Pancreas (tissue), 10 donors: ENCODE data around the gene B3GALT4. TPM values are rescaled to one million over a fixed set of nuclear protein-coding genes. Genes with fewer than 3 reads are reported as not detected.
A peak's percentile ranks its signal among the peaks of the same experiment; 100 is the strongest.

Experiments
- ATAC-seq, 4 donors: fragments of 200-7000 bp; cut with Tn5 transposase; one replicate each; pipeline versions ENCODE4 v1.8.0 to v1.9.1; 2020; ENCODE audit warnings: mild to moderate bottlenecking in 4 of 4, moderate library complexity in 4 of 4
- DNase-seq, 6 donors: peaks; one replicate each; pipeline ENCODE4 v3.0.0-alpha.2; 2020
- FAIRE-seq: peaks from 2 replicates; lab custom pipeline; 2012; peaks lifted over from hg19 to GRCh38; lab: Jason Lieb, UNC
- H3K27ac ChIP-seq, 4 donors: fragments of 200-600 bp; sonication (generic); 1 replicate in 3 of 4; 2 replicates in 1 of 4; pipeline versions ENCODE4 v1.5.0 to v1.8.0; 2020
- H3K27me3 ChIP-seq, 4 donors: fragments of 200-600 bp; one replicate each; pipeline ENCODE4 v1.8.0; 2021
- H3K36me3 ChIP-seq, 3 donors: fragments of 200-600 bp; sonication (generic) in 1 of 3; one replicate each; pipeline versions ENCODE4 v1.5.0 to v1.8.0; 2020 to 2021
- H3K4me1 ChIP-seq, 3 donors: fragments of 200-600 bp; one replicate each; pipeline ENCODE4 v1.8.0; 2021
- H3K4me3 ChIP-seq, 4 donors: fragments of 200-600 bp; sonication (generic) in 2 of 4; one replicate each; pipeline versions ENCODE4 v1.5.0 to v1.8.0; 2020 to 2021
- H3K9me3 ChIP-seq, 4 donors: fragments of 200-600 bp; one replicate each; pipeline ENCODE4 v1.8.0; 2021
- CTCF ChIP-seq, 4 donors: fragments of 200-600 bp; sonication (generic) in 3 of 4; IDR thresholded peaks; one replicate each; pipeline versions ENCODE4 v1.5.0 to v1.8.0; 2021; ENCODE audit warnings: antibody characterized with exemption in 4 of 4
- whole genome bisulfite sequencing, 2 donors: extraction: QIAGEN DNeasy Blood & Tissue Kit; methylation state at CpG; one replicate each; pipeline ENCODE4 v1.1.7; 2013; 5-methylcytosine and 5-hydroxymethylcytosine counted together
- intact Hi-C, 3 donors: fragments of 100-400 bp; cut with DNase I; formaldehyde crosslinking; loops; one replicate each; pipeline versions ENCODE4 v1.11.1 to v1.14.2; 2022
- polyA plus RNA-seq, 2 donors: library from polyadenylated mRNA; stranded (reverse); fragments of 200-250 nt; gene quantifications; one replicate each; pipeline ENCODE4 v1.2.3, GENCODE V29; 2013
- total RNA-seq, 6 donors: library from RNA; stranded (reverse); fragmentation: NEBNext Ultra II Directional in 4 of 6; extraction: Animal tissue kit (Norgen Biotek cat#: 25700) in 4 of 6; gene quantifications; one replicate each; pipeline versions ENCODE4 v1.2.1 to v1.2.4, GENCODE V29; 2021 to 2023
- donor health status: healthy with polysubstance abuse.
- donor health status: DM: no; HTN: no; CAD: no; lungs with moderate emphysema.
- donor health status: DM: no; HTN: no; CAD: no.
- donor health status: control.
- donor health status: control.
- donor health status: Bipolar disorder and iron deficiency.
- donor health status: DM: yes; HTN: yes; CAD: no.
- donor health status: DM: no; HTN: no; CAD: no.
- donor health status: DM: no; HTN: no; CAD: no.
- donor health status: DM: yes; HTN: yes; CAD: no.

The B3GALT4 gene
- total and polyA plus RNA-seq, 8 donors = 2.1 to 8.7 (median 2.9) TPM

- intact Hi-C loops = no loop called here
- ATAC-seq (peak; percentile 75 to 80 (median 78)), FAIRE-seq (peak; percentile 98), DNase-seq (peak; percentile 96 to 99 (median 98))
- WGBS, 2 donors = 1% methylated on average over 41 to 44 of the region's 44 CpGs
- H3K27me3 ChIP-seq = no peaks in the 10 kb centered on the region
- H3K4me3 ChIP-seq = peak within 1 kb of the TSS; percentile 1 to 53 (median 25)
- H3K4me1 ChIP-seq = peaks cover 0 to 44% (median 18%) of the 10 kb centered on the region in 3 donors
- H3K27ac ChIP-seq = peak within 1 kb of the TSS; percentile 51 to 82 (median 66)
- TF ChIP-seq CTCF (IDR thresholded peaks at IDR 0.05) = no peak
- H3K36me3 ChIP-seq = peaks cover 0 to 19% (median 0%) of the 10 kb centered on the region in 3 donors
- H3K9me3 ChIP-seq = no peaks in the 10 kb centered on the region
Observed at GRCh38 chr6:33317669-33318425, 40.9 kb downstream of the B3GALT4 start, which contains the start of gene ZBTB22. ZBTB22 (minus strand) TSS chr6:33317744; CDS start chr6:33316916, 828 bp downstream.

DNA sequence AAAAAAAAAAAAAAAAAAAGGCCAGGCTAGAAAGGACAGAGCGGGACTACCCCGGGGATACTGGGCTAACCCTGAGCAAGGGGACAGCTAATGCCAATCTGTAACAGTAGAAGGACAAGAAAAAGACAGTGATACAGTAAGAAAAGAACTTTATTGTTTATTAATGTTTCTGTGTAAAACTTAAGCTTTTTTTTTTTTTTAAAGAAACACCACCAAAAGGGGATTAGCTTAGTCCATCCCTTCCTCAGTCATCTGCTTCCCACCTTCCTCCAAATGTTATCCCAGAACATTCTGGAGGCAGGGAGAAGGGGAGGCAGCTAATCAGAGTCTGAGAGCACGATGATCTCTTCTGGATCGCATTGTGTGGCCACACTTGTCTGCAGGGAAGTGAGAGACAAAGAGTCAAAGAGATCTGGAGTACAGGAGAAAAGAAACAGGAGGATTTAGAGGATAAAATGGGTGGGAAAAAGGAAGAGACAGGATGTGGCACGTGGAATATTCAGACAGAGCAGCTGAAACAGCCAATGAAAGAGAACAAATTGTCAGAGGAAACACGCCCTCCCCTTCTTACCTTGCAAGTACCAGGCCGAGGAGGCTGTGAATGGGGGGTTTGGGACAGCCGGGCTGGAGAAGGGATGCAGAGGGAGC is 41.6 kb downstream of the B3GALT4 start:
- intact Hi-C loops = no loop called here
- H3K27ac ChIP-seq = peak overlapping the region; percentile 51 to 82 (median 66)
- peak overlapping the region in 3 of 4 donors; percentile 1 to 53 (median 37) for H3K4me3 ChIP-seq
- no peaks in the 10 kb centered on the region for H3K27me3 ChIP-seq
- no peak for ATAC-seq
- TF ChIP-seq CTCF (IDR thresholded peaks at IDR 0.05) = no peak
- no peaks in the 10 kb centered on the region for H3K9me3 ChIP-seq
- no peak for FAIRE-seq
- WGBS, 2 donors = 59 to 62% methylated on average over 8 of the region's 8 CpGs
- peaks cover 0 to 19% (median 0%) of the 10 kb centered on the region in 3 donors for H3K36me3 ChIP-seq
- DNase-seq = peak in 2 of 6 donors; percentile 43 to 44
- H3K4me1 ChIP-seq = peaks cover 0 to 44% (median 18%) of the 10 kb centered on the region in 3 donors

DNA sequence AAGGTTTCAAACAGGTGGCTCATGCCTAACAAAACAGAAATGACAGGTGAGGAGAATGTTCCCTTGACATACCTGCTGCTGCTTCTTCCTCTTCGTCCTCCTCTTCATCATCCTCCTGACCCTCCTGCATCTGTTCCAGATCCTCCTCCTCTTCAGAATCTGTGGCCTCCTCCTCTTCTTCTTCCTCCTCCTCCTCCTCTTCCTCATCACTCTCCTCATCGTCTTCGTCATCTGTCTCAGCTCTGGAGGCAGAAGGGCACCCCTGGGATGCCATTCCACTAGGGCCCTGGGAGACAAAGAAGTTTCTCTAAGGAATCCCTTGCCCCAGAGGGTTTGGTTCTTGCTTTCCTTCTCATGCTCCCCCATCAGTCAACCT is 43.0 kb downstream of the B3GALT4 start:
- Histone ChIP-seq H3K4me1 (peaks cover 0 to 45% (median 14%) of the 10 kb centered on the region in 3 donors), H3K27me3 (no peaks in the 10 kb centered on the region), H3K36me3 (peaks cover 0 to 19% (median 0%) of the 10 kb centered on the region in 3 donors), H3K4me3 (no peak overlapping the region), H3K9me3 (no peaks in the 10 kb centered on the region), H3K27ac (peak overlapping the region in 1 of 4 donors; percentile 45)
- 86 to 88% methylated on average over 3 of the region's 3 CpGs for WGBS, 2 donors
- intact Hi-C loops = no loop called here
- no peak for TF ChIP-seq CTCF (IDR thresholded peaks at IDR 0.05)
- DNase-seq (no peak), ATAC-seq (no peak), FAIRE-seq (no peak)

GRCh38 chr6:33320315-33321181 is 43.6 kb downstream of the B3GALT4 start:
- Histone ChIP-seq H3K36me3 (peaks cover 0 to 19% (median 0%) of the 10 kb centered on the region in 3 donors), H3K27ac (peak overlapping the region in 1 of 4 donors; percentile 45), H3K4me3 (no peak overlapping the region), H3K27me3 (no peaks in the 10 kb centered on the region), H3K9me3 (no peaks in the 10 kb centered on the region), H3K4me1 (peaks cover 0 to 43% (median 12%) of the 10 kb centered on the region in 3 donors)
- no peak for ATAC-seq
- WGBS, 2 donors = 72 to 76% methylated on average over 32 of the region's 32 CpGs
- FAIRE-seq = no peak
- TF ChIP-seq CTCF (IDR thresholded peaks at IDR 0.05) = no peak
- intact Hi-C loops = no loop called here
- peak in 5 of 6 donors; percentile 46 to 73 (median 63) for DNase-seq
